SK-N-SH treated with all-trans-retinoic acid at 6 μM for 48 hours (cell line): ENCODE results near the gene FAM50A.

Source experiments
- ATAC-seq: fragments of 200-7000 bp; cut with Tn5 transposase; 3 replicates; pipeline ENCODE4 v1.9.1; 2020; ENCODE audit warnings: mild to moderate bottlenecking, moderate library complexity
- ARNTL ChIP-seq: fragments of 450-650 bp; formaldehyde crosslinking; IDR thresholded peaks from 2 replicates; pipeline ENCODE4 v1.5.0; 2020; ENCODE audit warnings: low read depth, mild to moderate bottlenecking, moderate library complexity, borderline replicate concordance
- BACH2 ChIP-seq: fragments of 250-450 bp; sonication (Bioruptor Pico); IDR thresholded peaks from 2 replicates; pipeline ENCODE4 v1.9.0; 2021; ENCODE audit warnings: mild to moderate bottlenecking, borderline replicate concordance
- CSDC2 ChIP-seq: fragments of 250-450 bp; sonication (Bioruptor Pico); IDR thresholded peaks from 2 replicates; pipeline ENCODE4 v1.5.0; 2020; ENCODE audit warnings: mild to moderate bottlenecking, moderate library complexity
- CSRNP3 ChIP-seq: fragments of 250-450 bp; sonication (Bioruptor Pico); IDR thresholded peaks from 2 replicates; pipeline ENCODE4 v1.5.1; 2021; ENCODE audit warnings: mild to moderate bottlenecking, moderate library complexity
- ESRRG ChIP-seq: fragments of 250-450 bp; sonication (Bioruptor Pico); IDR thresholded peaks from 2 replicates; pipeline ENCODE4 v1.6.1; 2021; ENCODE audit warnings: mild to moderate bottlenecking
- GLIS3 ChIP-seq: fragments of 250-450 bp; sonication (Bioruptor Pico); IDR thresholded peaks from 2 replicates; pipeline ENCODE4 v1.5.0; 2020; ENCODE audit warnings: mild to moderate bottlenecking, moderate library complexity
- ISL1 ChIP-seq: fragments of 250-450 bp; sonication (Bioruptor Pico); IDR thresholded peaks from 2 replicates; pipeline ENCODE4 v2.1.2; 2022; ENCODE audit warnings: mild to moderate bottlenecking, moderate library complexity
- PATZ1 ChIP-seq: fragments of 250-450 bp; sonication (Bioruptor Pico); IDR thresholded peaks from 2 replicates; pipeline ENCODE4 v1.8.0; 2020; ENCODE audit warnings: mild to moderate bottlenecking, moderate library complexity, borderline replicate concordance
- POU6F1 ChIP-seq: fragments of 250-450 bp; sonication (Bioruptor Pico); IDR thresholded peaks from 2 replicates; pipeline ENCODE4 v1.8.0; 2021; ENCODE audit warnings: low read depth, mild to moderate bottlenecking, moderate library complexity, borderline replicate concordance
- PPARA ChIP-seq: fragments of 250-450 bp; sonication (Bioruptor Pico); IDR thresholded peaks from 2 replicates; pipeline ENCODE4 v1.5.0; 2020; ENCODE audit warnings: mild to moderate bottlenecking, borderline replicate concordance
- RARB ChIP-seq: fragments of 250-450 bp; sonication (Bioruptor Pico); IDR thresholded peaks from 2 replicates; pipeline ENCODE4 v1.8.0; 2021; ENCODE audit warnings: mild to moderate bottlenecking, moderate library complexity
- SNAI2 ChIP-seq: fragments of 250-450 bp; sonication (Bioruptor Pico); IDR thresholded peaks from 2 replicates; pipeline ENCODE4 v1.5.0; 2020; ENCODE audit warnings: mild to moderate bottlenecking, moderate library complexity
- TCF4 ChIP-seq: fragments of 250-450 bp; sonication (Bioruptor Pico); IDR thresholded peaks from 2 replicates; pipeline ENCODE4 v1.8.0; 2021; ENCODE audit warnings: mild to moderate bottlenecking, moderate library complexity, borderline replicate concordance
- TOX ChIP-seq: fragments of 250-450 bp; sonication (Bioruptor Pico); IDR thresholded peaks from 2 replicates; pipeline ENCODE4 v1.8.0; 2021; ENCODE audit warnings: mild to moderate bottlenecking, moderate library complexity, borderline replicate concordance
- TSHZ2 ChIP-seq: fragments of 250-450 bp; sonication (Bioruptor Pico); IDR thresholded peaks from 2 replicates; pipeline ENCODE4 v1.5.0; 2020; ENCODE audit warnings: mild to moderate bottlenecking, moderate library complexity
- ZC3H10 ChIP-seq: fragments of 250-450 bp; sonication (Bioruptor Pico); IDR thresholded peaks from 2 replicates; pipeline ENCODE4 v1.5.1; 2021; ENCODE audit warnings: mild to moderate bottlenecking, moderate library complexity
- ZFP3 ChIP-seq: fragments of 250-450 bp; sonication (Bioruptor Pico); IDR thresholded peaks from 2 replicates; pipeline ENCODE4 v1.5.0; 2020; ENCODE audit warnings: mild to moderate bottlenecking, moderate library complexity
- ZFP30 ChIP-seq: fragments of 450-650 bp; formaldehyde crosslinking; IDR thresholded peaks from 2 replicates; pipeline ENCODE4 v1.5.0; 2022; ENCODE audit warnings: mild to moderate bottlenecking, moderate library complexity
- ZNF565 ChIP-seq: fragments of 450-650 bp; formaldehyde crosslinking; conservative IDR thresholded peaks from 2 replicates; pipeline ENCODE4 v1.5.0; 2020; ENCODE audit warnings: low read depth, mild to moderate bottlenecking, moderate library complexity
- ZNF8 ChIP-seq: fragments of 450-650 bp; formaldehyde crosslinking; IDR thresholded peaks from 2 replicates; pipeline ENCODE4 v1.5.0; 2020; ENCODE audit warnings: mild to moderate bottlenecking, moderate library complexity

The FAM50A gene

GRCh38 chrX:154470434-154470833, 26.5 kb downstream of the FAM50A start:
- TF ChIP-seq PPARA (CRISPR knock-in tag) (no peak), ZNF565 (CRISPR knock-in tag) (no peak)
- no peak for ATAC-seq

GRCh38 chrX:154470914-154471568, 27.1 kb downstream of the FAM50A start:
- ATAC-seq: no peak
- TF ChIP-seq ISL1 (CRISPR knock-in tag) (no peak), CSRNP3 (no peak), PPARA (CRISPR knock-in tag) (no peak), ZFP30 (no peak), ESRRG (CRISPR knock-in tag) (no peak), POU6F1 (CRISPR knock-in tag) (no peak), ZC3H10 (CRISPR knock-in tag) (no peak), ZFP3 (CRISPR knock-in tag) (no peak), ARNTL (CRISPR knock-in tag) (no peak), CSDC2 (CRISPR knock-in tag) (no peak), SNAI2 (CRISPR knock-in tag) (no peak), TCF4 (no peak), GLIS3 (no peak), ZNF8 (CRISPR knock-in tag) (no peak), BACH2 (no peak), RARB (no peak), TOX (CRISPR knock-in tag) (no peak), ZNF565 (CRISPR knock-in tag) (no peak), TSHZ2 (CRISPR knock-in tag) (no peak), PATZ1 (CRISPR knock-in tag) (no peak)

GRCh38 chrX:154471839-154472684, 28.1 kb downstream of the FAM50A start:
- TF ChIP-seq TSHZ2 (CRISPR knock-in tag) (no peak), POU6F1 (CRISPR knock-in tag) (no peak), TOX (CRISPR knock-in tag) (no peak), ARNTL (CRISPR knock-in tag) (no peak), ISL1 (CRISPR knock-in tag) (no peak), PPARA (CRISPR knock-in tag) (no peak), ESRRG (CRISPR knock-in tag) (no peak)
- ATAC-seq: no peak
